Dendritic cell treated with granulocyte-macrophage colony-stimulating factor and Interleukin-4, amounts not matched to agents 40 ng/mL and 50 ng/mL, for 4 days (primary cell): ENCODE data around the gene HSD17B12.
"Not testable (repeated sequence)": the region's sequence is repeated elsewhere in the genome, so short reads cannot be mapped to it uniquely, and the experiment has no call there.

Experiments
- H3K27ac Mint-ChIP-seq: one replicate; pipeline ENCODE4 v1.8.0; 2022; ENCODE audit warnings: mild to moderate bottlenecking, mixed read lengths
- H3K27me3 Mint-ChIP-seq: one replicate; pipeline ENCODE4 v1.8.0; 2022; ENCODE audit warnings: mild to moderate bottlenecking, mixed read lengths
- H3K36me3 Mint-ChIP-seq: one replicate; pipeline ENCODE4 v1.8.0; 2022; ENCODE audit warnings: low read depth, mixed read lengths
- H3K4me1 Mint-ChIP-seq: one replicate; pipeline ENCODE4 v1.8.0; 2022; ENCODE audit warnings: low read depth, mixed read lengths
- H3K4me3 Mint-ChIP-seq: one replicate; pipeline ENCODE4 v1.8.0; 2022; ENCODE audit warnings: mild to moderate bottlenecking, moderate library complexity, mixed read lengths
- H3K9me3 Mint-ChIP-seq: one replicate; pipeline ENCODE4 v1.8.0; 2022; ENCODE audit warnings: mixed read lengths
- intact Hi-C: fragments of 100-400 bp; cut with micrococcal nuclease; formaldehyde crosslinking; loops from one replicate; pipeline ENCODE4 v1.15.0; 2022

Gene HSD17B12

GRCh38 chr11:43737201-43737590, 56.7 kb downstream of the HSD17B12 start:
- Mint-ChIP-seq H3K4me3 (no peak overlapping the region), H3K4me1 (peaks cover 25% of the 10 kb centered on the region), H3K36me3 (peaks cover 36% of the 10 kb centered on the region), H3K9me3 (no peaks in the 10 kb centered on the region), H3K27me3 (no peaks in the 10 kb centered on the region), H3K27ac (no peak overlapping the region)
- intact Hi-C loops: no loop called here

GRCh38 chr11:43738600-43739409, 58.3 kb downstream of the HSD17B12 start:
- peaks cover 32% of the 10 kb centered on the region for H3K36me3 Mint-ChIP-seq
- peaks cover 25% of the 10 kb centered on the region for H3K4me1 Mint-ChIP-seq
- peaks cover 9% of the 10 kb centered on the region for H3K9me3 Mint-ChIP-seq
- H3K27ac Mint-ChIP-seq: no peak overlapping the region
- H3K27me3 Mint-ChIP-seq: no peaks in the 10 kb centered on the region
- H3K4me3 Mint-ChIP-seq: no peak overlapping the region
- intact Hi-C loops: no loop called here

DNA sequence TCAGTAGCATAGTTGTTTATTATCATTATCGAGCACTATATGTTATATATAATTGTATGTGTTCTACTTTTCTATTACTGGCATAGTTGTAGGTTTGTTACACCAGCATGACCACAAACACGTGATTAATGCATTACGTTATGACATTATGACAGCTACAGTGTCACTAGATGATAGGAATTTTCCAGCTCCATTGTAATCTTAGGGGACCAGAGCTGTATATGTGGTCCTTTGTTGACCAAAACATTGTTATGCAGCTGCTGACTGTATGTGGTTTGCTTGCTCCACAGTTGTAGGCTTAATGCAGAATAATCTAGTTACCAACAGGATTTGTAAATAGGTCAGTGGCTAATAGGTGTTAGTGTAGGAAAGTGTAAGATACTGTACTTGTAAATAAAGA, 66.1 kb downstream of the HSD17B12 start:
- peaks cover 26% of the 10 kb centered on the region for H3K9me3 Mint-ChIP-seq
- no peaks in the 10 kb centered on the region for H3K4me1 Mint-ChIP-seq
- intact Hi-C loops: no loop called here
- peaks cover 28% of the 10 kb centered on the region for H3K36me3 Mint-ChIP-seq
- no peak overlapping the region for H3K4me3 Mint-ChIP-seq
- H3K27ac Mint-ChIP-seq: no peak overlapping the region
- no peaks in the 10 kb centered on the region for H3K27me3 Mint-ChIP-seq

GRCh38 chr11:43747130-43747802, 66.7 kb downstream of the HSD17B12 start:
- Mint-ChIP-seq H3K9me3 (peaks cover 26% of the 10 kb centered on the region), H3K4me1 (no peaks in the 10 kb centered on the region), H3K4me3 (no peak overlapping the region), H3K27ac (no peak overlapping the region), H3K36me3 (peaks cover 28% of the 10 kb centered on the region), H3K27me3 (no peaks in the 10 kb centered on the region)
- intact Hi-C loops: no loop called here

DNA sequence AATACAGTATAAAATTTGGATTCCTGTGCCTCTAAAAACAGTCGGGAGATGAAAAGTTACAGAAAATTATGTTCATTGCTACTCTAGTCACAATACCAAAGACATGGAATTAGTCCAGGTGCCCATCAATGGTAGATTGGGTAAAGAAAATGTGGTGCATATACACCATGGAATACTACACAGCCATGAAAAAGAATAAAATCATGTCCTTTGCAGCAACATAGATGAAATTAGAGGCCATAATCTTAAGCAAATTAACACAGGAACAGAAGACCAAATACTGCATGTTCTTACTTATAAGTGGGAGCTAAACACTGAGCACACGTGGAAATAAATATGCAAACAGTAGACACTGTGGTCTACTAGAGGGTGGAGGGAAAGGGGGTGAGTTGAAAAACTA, 67.6 kb downstream of the HSD17B12 start:
- intact Hi-C loops: no loop called here
- Mint-ChIP-seq H3K36me3 (peaks cover 27% of the 10 kb centered on the region), H3K9me3 (peaks cover 24% of the 10 kb centered on the region), H3K4me1 (no peaks in the 10 kb centered on the region), H3K27me3 (no peaks in the 10 kb centered on the region), H3K27ac (no peak overlapping the region), H3K4me3 (no peak overlapping the region)

DNA sequence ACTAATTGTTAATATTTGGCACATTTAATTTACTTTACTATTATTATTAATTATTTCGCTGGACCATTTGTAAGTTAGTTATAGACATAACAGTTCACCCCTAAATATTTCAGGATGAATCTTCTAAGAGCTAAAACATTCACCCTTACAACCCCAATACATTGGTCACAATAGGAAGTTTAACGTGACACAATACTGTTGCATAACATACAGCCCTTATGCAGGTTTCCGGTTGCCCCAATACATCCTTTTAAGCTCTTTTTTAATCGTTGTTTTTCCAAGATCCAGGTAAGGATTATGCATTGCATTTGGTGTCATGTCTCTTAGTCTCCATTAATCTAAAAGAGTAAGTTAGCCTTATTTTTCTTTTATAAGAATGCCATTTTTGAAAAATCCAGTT, 71.2 kb downstream of the HSD17B12 start:
- intact Hi-C loops: no loop called here
- peaks cover 33% of the 10 kb centered on the region for H3K36me3 Mint-ChIP-seq
- no peak overlapping the region for H3K27ac Mint-ChIP-seq

DNA sequence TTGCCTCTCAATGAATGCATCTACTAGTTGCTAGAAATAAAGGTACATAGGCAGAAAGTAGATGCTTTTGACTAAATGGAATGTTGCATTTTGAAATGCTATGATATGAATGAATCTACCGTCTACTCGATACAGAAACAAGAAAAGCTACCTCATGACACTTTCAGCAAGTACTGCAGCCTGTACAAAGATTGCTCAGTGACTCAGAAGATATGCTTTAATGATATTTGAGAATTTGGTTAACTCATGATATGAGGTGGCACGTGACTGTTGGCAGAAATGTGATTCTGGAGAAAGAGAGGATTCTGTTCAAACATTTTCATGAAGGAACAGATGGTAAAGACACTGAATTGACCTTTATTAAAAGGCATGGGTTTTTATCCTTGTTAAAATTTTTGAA, 76.0 kb downstream of the HSD17B12 start:
- H3K36me3 Mint-ChIP-seq: peaks cover 49% of the 10 kb centered on the region
- no peaks in the 10 kb centered on the region for H3K27me3 Mint-ChIP-seq
- H3K9me3 Mint-ChIP-seq: no peaks in the 10 kb centered on the region
- H3K27ac Mint-ChIP-seq: no peak overlapping the region
- intact Hi-C loops: no loop called here
- H3K4me1 Mint-ChIP-seq: peaks cover 13% of the 10 kb centered on the region
- H3K4me3 Mint-ChIP-seq: no peak overlapping the region

More for the DNA sequence above, 71.2 kb downstream of the HSD17B12 start:
- no peak overlapping the region for H3K4me3 Mint-ChIP-seq
- H3K27me3 Mint-ChIP-seq: no peaks in the 10 kb centered on the region
- peaks cover 9% of the 10 kb centered on the region for H3K9me3 Mint-ChIP-seq
- no peaks in the 10 kb centered on the region for H3K4me1 Mint-ChIP-seq

DNA sequence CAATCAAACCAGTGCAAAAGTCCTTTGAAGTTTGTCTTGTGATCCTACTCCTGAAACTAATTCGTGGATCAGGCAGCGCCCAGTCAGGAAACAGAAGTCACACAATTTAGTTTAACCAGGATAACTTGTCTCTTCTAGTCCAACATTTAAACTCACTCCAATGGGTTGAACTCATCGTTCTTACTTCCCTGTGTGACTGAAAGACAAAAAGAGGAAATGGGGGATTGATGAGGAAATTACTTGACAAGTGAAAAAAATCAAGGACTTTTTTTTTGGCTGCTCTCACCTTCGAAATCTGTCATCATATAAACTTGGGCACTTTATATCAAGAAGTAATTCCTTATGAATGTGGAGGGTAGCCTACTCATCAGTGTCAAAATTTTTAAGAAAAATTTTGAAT, 78.4 kb downstream of the HSD17B12 start:
- Mint-ChIP-seq H3K27ac (no peak overlapping the region), H3K36me3 (peaks cover 44% of the 10 kb centered on the region), H3K4me1 (peaks cover 13% of the 10 kb centered on the region), H3K27me3 (no peaks in the 10 kb centered on the region), H3K9me3 (no peaks in the 10 kb centered on the region), H3K4me3 (no peak overlapping the region)
- intact Hi-C loops: no loop called here

GRCh38 chr11:43760902-43761301, 80.4 kb downstream of the HSD17B12 start:
- H3K4me3 Mint-ChIP-seq: no peak overlapping the region
- H3K4me1 Mint-ChIP-seq: peaks cover 13% of the 10 kb centered on the region
- no peak overlapping the region for H3K27ac Mint-ChIP-seq
- no peaks in the 10 kb centered on the region for H3K27me3 Mint-ChIP-seq
- H3K36me3 Mint-ChIP-seq: peaks cover 45% of the 10 kb centered on the region
- H3K9me3 Mint-ChIP-seq: peaks cover 19% of the 10 kb centered on the region
- intact Hi-C loops: no loop called here

DNA sequence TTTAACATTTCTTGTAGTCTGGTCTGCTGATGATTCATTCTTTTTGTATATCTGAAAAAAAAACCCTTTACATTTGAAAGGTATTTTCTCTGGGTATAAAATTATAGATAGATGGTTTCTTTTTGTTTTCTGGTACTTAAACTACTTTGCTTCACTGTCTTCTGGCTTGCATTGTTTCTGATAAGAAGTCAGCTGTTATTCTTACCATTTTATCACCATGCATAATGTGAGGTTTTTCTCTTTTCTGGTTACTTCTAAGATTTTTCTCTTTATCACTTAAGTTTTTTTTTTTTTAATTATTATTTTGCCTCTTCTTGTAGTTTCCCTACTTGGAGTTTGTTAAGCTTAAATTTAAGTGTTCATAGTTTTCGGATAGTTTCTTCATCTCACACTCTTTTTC, 84.7 kb downstream of the HSD17B12 start:
- Mint-ChIP-seq H3K27ac (no peak overlapping the region), H3K9me3 (peaks cover 27% of the 10 kb centered on the region), H3K36me3 (peaks cover 38% of the 10 kb centered on the region), H3K27me3 (no peaks in the 10 kb centered on the region), H3K4me1 (no peaks in the 10 kb centered on the region), H3K4me3 (no peak overlapping the region)
- intact Hi-C loops: no loop called here

- H3K27ac Mint-ChIP-seq, H3K27me3 Mint-ChIP-seq, intact Hi-C loops, H3K4me1 Mint-ChIP-seq, H3K4me3 Mint-ChIP-seq: not testable (repeated sequence)
- H3K36me3 Mint-ChIP-seq: peaks cover 47% of the 10 kb centered on the region
- H3K9me3 Mint-ChIP-seq: peaks cover 27% of the 10 kb centered on the region
Observed at GRCh38 chr11:43768654-43769053, 88.1 kb downstream of the HSD17B12 start.

GRCh38 chr11:43770173-43770572, 89.6 kb downstream of the HSD17B12 start:
- Mint-ChIP-seq H3K27ac (no peak overlapping the region), H3K36me3 (peaks cover 41% of the 10 kb centered on the region), H3K4me1 (no peaks in the 10 kb centered on the region), H3K4me3 (no peak overlapping the region), H3K9me3 (peaks cover 21% of the 10 kb centered on the region), H3K27me3 (no peaks in the 10 kb centered on the region)
- intact Hi-C loops: no loop called here

DNA sequence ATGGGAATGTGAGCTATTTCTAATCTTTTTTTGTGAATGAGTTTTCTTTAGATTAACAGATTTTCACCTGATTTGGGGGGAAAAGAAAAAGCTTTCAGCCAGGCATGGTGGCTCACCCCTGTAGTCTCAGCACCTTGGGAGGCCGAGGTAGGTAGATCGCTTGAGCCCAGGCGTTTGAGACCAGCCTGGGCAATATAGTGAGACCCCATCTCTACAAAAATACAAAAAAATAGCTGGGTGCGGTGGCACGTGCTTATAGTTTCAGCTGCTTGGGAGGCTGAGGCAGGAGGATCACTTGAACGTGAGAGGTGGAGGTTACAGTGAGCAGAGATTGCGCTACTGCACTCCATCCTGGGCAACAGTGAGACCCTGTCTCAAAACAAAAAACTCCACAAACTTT, 92.2 kb downstream of the HSD17B12 start:
- Mint-ChIP-seq H3K27me3 (no peaks in the 10 kb centered on the region), H3K9me3 (peaks cover 9% of the 10 kb centered on the region), H3K4me3 (no peak overlapping the region), H3K36me3 (peaks cover 29% of the 10 kb centered on the region), H3K4me1 (no peaks in the 10 kb centered on the region), H3K27ac (no peak overlapping the region)
- intact Hi-C loops: no loop called here

DNA sequence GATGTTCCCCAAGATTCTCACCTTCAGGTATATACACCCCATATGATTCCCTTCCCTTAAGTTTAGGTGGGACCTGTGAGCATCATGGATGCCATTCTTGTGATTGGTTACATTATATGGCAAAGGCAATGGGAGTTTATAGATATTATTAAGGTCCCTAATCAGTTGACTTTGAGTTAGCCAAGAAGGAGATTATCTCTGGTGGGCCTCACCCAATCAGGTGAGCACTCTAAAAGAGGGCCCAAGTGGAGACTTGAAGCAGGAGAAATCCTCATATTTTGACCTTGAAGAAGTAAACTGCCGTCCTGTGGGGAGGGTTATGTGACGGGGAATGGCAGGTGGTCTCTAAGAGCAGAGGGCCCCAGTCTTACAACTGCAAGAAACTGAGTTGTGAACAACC, 94.2 kb downstream of the HSD17B12 start:
- Mint-ChIP-seq H3K9me3 (peaks cover 9% of the 10 kb centered on the region), H3K27me3 (no peaks in the 10 kb centered on the region), H3K27ac (no peak overlapping the region), H3K4me3 (no peak overlapping the region), H3K36me3 (peaks cover 24% of the 10 kb centered on the region), H3K4me1 (no peaks in the 10 kb centered on the region)
- intact Hi-C loops: no loop called here
